ENCODE data around the gene RAD51B. TPM values are rescaled to one million over a fixed set of nuclear protein-coding genes. Genes with fewer than 3 reads are reported as not detected.
A peak's percentile ranks its signal among the peaks of the same experiment; 100 is the strongest.

The RAD51B gene
- total RNA-seq, 1 experiment from 2014 or later, result 29.9 TPM

GRCh38 chr14:68611599-68611998, 792.0 kb downstream of the RAD51B start:
- ChIA-PET POLR2A (ENCODE audit: unreplicated experiment) (interaction anchor here (0.6 kb wide), 1 partner anchor 18 kb away, joined by 4 read pairs; no protein-coding TSS in a partner anchor), CTCF (no interaction called here)
- DNase-seq, result no peak
- H3K4me1 ChIP-seq (replicated peaks; ENCODE audit: insufficient read depth), result no peaks in the 10 kb centered on the region
- no peaks in the 10 kb centered on the region for H3K9me2 ChIP-seq (ENCODE audit: insufficient read depth)
- H3K4me2 ChIP-seq, result no peak overlapping the region
- H3K79me2 ChIP-seq (ENCODE audit: low read depth), result no peaks in the 10 kb centered on the region
- no peak for TF ChIP-seq CTCF (conservative IDR thresholded peaks at IDR 0.05)
- TF ChIP-seq EZH2 (IDR thresholded peaks at IDR 0.05; ENCODE audit: low read depth), result no peak
- no peaks in the 10 kb centered on the region for H3K27me3 ChIP-seq (ENCODE audit: insufficient read depth, low read depth)
- no peaks in the 10 kb centered on the region for H4K20me1 ChIP-seq (ENCODE audit: insufficient read depth)
- H2AFZ ChIP-seq, result no peak overlapping the region
- H3K4me3 ChIP-seq, result no peak overlapping the region
- intact Hi-C loops (cut with micrococcal nuclease; ENCODE audit: unreplicated experiment), result no loop called here
- H3K9me3 ChIP-seq (ENCODE audit: insufficient read depth, low read depth), result peaks cover 44% of the 10 kb centered on the region
- no TSS peak for BruUV-seq (replicated peaks)
- no peak overlapping the region for H3K27ac ChIP-seq
- H3K36me3 ChIP-seq (ENCODE audit: low read depth), result peaks cover 6% of the 10 kb centered on the region; the same call in 1 of the 2 replicates
- H3F3A ChIP-seq (ENCODE audit: insufficient read depth, low read depth), result 0 out of 2 replicates have a peak, but pooled peaks cover 6% of the 10 kb centered on the region

GRCh38 chr14:68612049-68612448, 792.5 kb downstream of the RAD51B start:
- BruUV-seq (replicated peaks), result no TSS peak
- intact Hi-C loops (cut with micrococcal nuclease; ENCODE audit: unreplicated experiment), result no loop called here
- H3F3A ChIP-seq (ENCODE audit: insufficient read depth, low read depth), result 0 out of 2 replicates have a peak, but pooled peaks cover 8% of the 10 kb centered on the region
- no peaks in the 10 kb centered on the region for H3K27me3 ChIP-seq (ENCODE audit: insufficient read depth, low read depth)
- H3K9me2 ChIP-seq (ENCODE audit: insufficient read depth), result no peaks in the 10 kb centered on the region
- TF ChIP-seq EZH2 (IDR thresholded peaks at IDR 0.05; ENCODE audit: low read depth) (no peak), CTCF (conservative IDR thresholded peaks at IDR 0.05) (no peak)
- no peak overlapping the region for H3K4me3 ChIP-seq
- no peak overlapping the region for H3K27ac ChIP-seq
- no peak for DNase-seq
- no peaks in the 10 kb centered on the region for H3K4me1 ChIP-seq (replicated peaks; ENCODE audit: insufficient read depth)
- ChIA-PET CTCF (no interaction called here), POLR2A (ENCODE audit: unreplicated experiment) (no interaction called here)
- H3K9me3 ChIP-seq (ENCODE audit: insufficient read depth, low read depth), result peaks cover 48% of the 10 kb centered on the region
- no peaks in the 10 kb centered on the region for H4K20me1 ChIP-seq (ENCODE audit: insufficient read depth)
- no peak overlapping the region for H3K4me2 ChIP-seq
- no peaks in the 10 kb centered on the region for H3K79me2 ChIP-seq (ENCODE audit: low read depth)
- H2AFZ ChIP-seq, result no peak overlapping the region
- peaks cover 11% of the 10 kb centered on the region; the same call in 1 of the 2 replicates for H3K36me3 ChIP-seq (ENCODE audit: low read depth)

GRCh38 chr14:68616221-68616902, 796.8 kb downstream of the RAD51B start:
- Histone ChIP-seq H3K36me3 (ENCODE audit: low read depth) (peaks cover 27% of the 10 kb centered on the region; the same call in 1 of the 2 replicates), H3K9me2 (ENCODE audit: insufficient read depth) (no peaks in the 10 kb centered on the region), H3K27me3 (ENCODE audit: insufficient read depth, low read depth) (no peaks in the 10 kb centered on the region), H3K79me2 (ENCODE audit: low read depth) (no peaks in the 10 kb centered on the region), H3F3A (ENCODE audit: insufficient read depth, low read depth) (peaks cover 39% of the 10 kb centered on the region), H3K4me3 (no peak overlapping the region), H3K4me1 (replicated peaks; ENCODE audit: insufficient read depth) (peaks cover 30% of the 10 kb centered on the region), H4K20me1 (ENCODE audit: insufficient read depth) (no peaks in the 10 kb centered on the region), H3K9me3 (ENCODE audit: insufficient read depth, low read depth) (peaks cover 71% of the 10 kb centered on the region), H3K27ac (no peak overlapping the region), H2AFZ (no peak overlapping the region), H3K4me2 (no peak overlapping the region)
- CTCF ChIA-PET, result no interaction called here
- no TSS peak for BruUV-seq (replicated peaks)
- intact Hi-C loops (cut with micrococcal nuclease; ENCODE audit: unreplicated experiment), result no loop called here
- no peak for TF ChIP-seq CTCF (conservative IDR thresholded peaks at IDR 0.05)
- DNase-seq, result peak in 1 of 2 experiments; percentile 44
- POLR2A ChIA-PET (ENCODE audit: unreplicated experiment), result no interaction called here
